ENCODE measurements around the gene SLC19A3. TPM values are rescaled to one million over a fixed set of nuclear protein-coding genes. Genes with fewer than 3 reads are reported as not detected.
"Not testable (repeated sequence)": the region's sequence is repeated elsewhere in the genome, so short reads cannot be mapped to it uniquely, and the experiment has no call there.

SLC19A3 gene
- polyA plus RNA-seq (2012; ENCODE audit: missing spikeins), result not detected

DNA sequence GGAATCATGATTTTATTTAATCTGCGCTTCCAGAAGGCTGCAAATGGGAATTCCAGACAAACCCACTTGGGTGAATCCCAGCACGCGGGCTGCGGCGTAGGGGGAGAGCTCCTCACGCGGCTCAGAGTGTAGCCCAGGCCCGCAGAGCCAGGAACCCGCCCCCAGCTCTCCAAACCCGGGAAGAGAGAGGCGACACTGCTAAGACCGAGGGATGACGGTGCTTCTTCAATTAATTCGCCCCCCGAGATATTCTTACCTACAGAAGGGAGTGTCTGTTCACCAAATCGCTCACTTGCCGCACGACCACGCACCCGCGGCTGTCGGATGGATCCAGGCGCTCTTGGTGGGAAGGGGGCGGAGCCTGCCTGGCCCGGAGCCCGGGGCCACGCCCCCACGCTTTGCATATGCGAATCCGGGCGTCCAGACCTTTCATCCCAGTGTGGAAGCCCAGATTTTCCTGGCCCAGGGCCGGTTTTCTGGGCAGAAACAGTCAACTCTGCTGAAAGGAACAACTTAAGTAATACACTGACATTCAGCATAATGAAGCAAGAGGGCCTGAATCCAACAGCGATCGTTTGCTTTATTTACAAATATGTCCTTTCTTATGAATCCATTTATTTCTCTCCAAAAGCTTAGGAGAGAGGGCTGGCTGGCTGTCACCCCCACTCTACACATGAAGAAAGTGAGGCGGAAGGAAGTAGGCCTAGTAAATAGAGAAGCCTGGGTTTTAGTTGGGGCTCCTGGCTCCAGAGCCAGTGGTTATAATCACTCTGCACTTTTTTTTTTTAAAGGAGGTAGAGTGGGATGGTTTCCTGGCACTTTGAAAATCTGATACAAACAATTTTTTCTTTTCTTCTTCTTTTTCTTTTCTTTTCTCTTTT lies at the start of gene SLC19A3:
TSS of gene SLC19A3 (minus strand) at position 342 of the 881 bp plus-strand sequence. CDS start 15,710 bp downstream, outside the sequence.
- no peak for DNase-seq (ENCODE audit: insufficient read length)
- no peak for FAIRE-seq
- TF ChIP-seq POLR2A (IDR thresholded peaks at IDR 0.05; ENCODE audit: low read depth, low read length) (no peak), POLR2AphosphoS5 (IDR thresholded peaks at IDR 0.05; ENCODE audit: low read depth, low read length) (no peak), TAF1 (IDR thresholded peaks at IDR 0.05; ENCODE audit: borderline replicate concordance, low read depth, low read length) (no peak)

DNA sequence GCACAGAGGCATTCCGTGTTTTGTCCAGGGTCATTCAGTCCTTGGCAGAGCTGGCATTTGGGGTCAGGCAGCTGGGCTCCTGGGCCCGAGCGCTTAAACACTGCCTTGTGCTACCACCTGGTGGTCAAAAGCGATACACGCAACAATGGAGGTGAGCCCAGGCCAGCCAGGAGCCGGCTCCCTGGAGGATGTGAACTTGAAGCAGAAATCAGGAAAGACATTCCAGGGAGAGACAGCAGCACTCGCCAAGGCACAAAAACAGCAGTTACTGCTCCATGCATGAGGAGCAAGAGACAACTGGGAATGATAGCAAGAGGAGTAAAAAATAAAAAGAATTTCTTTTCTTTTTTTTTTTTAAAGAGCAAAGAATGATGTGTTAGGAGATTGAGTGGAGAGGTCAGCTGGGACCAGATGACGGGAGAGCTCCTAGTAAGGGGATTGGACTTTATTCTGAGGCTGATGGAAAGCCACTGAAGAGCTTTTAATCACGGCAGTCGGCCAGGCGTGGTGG lies 48.6 kb upstream of the SLC19A3 start:
- FAIRE-seq (peak; percentile 88), DNase-seq (ENCODE audit: insufficient read length) (peak; percentile 62)
- TF ChIP-seq POLR2AphosphoS5 (IDR thresholded peaks at IDR 0.05; ENCODE audit: low read depth, low read length), result no peak
- TF ChIP-seq TAF1 (IDR thresholded peaks at IDR 0.05; ENCODE audit: borderline replicate concordance, low read depth, low read length), result no peak
- no peak for TF ChIP-seq POLR2A (IDR thresholded peaks at IDR 0.05; ENCODE audit: low read depth, low read length)

DNA sequence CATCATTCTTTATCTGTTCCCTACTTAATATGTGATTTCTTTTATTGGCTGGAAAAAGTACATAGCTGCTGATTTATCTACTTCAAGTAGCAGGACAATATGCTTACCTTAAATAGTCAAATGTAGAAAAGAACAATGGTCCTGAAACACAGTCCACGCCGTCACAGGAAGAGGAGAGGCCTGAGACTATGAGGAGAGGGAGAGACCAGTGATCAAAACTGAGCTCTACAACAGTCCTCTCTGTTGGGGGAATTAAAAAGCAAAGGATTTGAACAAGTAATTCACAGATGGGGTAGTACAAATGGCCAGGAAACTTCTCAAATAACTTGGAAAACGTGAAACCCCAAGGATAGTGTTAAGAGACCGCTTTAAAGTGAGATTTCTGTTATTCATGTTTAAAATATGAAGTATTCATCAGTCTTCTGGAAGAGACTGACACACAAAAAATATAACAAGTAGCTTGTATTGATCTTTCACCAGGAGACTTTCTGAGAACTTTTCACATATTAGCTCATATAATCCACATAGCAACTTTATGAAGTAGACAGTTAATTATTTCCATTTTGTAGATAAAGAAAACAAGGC lies 48.1 kb upstream of the SLC19A3 start:
- FAIRE-seq, result no peak
- DNase-seq (ENCODE audit: insufficient read length), result no peak
- TF ChIP-seq POLR2AphosphoS5 (IDR thresholded peaks at IDR 0.05; ENCODE audit: low read depth, low read length), result no peak
- TF ChIP-seq TAF1 (IDR thresholded peaks at IDR 0.05; ENCODE audit: borderline replicate concordance, low read depth, low read length), result no peak
- no peak for TF ChIP-seq POLR2A (IDR thresholded peaks at IDR 0.05; ENCODE audit: low read depth, low read length)

DNA sequence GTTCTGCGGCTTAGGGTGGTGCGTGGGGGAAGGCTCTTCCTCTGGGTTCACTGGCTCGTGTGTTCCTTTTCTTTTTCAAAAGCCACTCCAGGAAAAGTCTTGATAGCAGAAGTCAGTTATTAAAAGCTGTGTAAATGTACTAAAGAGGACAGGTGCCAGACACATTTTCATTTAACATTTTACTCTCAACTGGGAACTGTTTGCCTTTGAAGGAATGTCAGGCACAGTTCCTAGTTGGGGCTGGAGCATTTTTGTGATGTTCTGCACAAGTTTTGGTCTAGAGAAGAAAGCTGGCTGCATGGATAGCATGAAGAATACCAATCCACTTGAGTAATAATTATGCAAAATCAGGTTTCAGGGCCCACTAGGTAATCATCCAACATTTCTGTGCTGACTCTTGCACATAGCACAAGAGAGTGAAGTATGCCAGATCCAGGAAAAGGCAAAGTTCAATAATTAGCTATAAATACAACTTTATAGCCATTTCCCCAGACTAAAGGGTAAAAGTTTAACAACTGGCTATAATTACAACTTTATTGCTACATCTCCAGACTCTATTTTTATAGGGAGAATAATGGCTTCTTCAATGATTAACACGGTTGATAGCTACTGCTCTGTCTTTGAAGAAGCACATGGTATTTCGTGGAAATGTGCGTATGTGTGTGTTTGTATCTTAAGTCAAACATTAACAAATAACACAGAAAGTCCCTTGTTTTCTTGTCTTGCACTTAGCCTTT lies 44.1 kb upstream of the SLC19A3 start:
- FAIRE-seq (no peak), DNase-seq (ENCODE audit: insufficient read length) (no peak)
- TF ChIP-seq POLR2AphosphoS5 (IDR thresholded peaks at IDR 0.05; ENCODE audit: low read depth, low read length), result no peak
- no peak for TF ChIP-seq POLR2A (IDR thresholded peaks at IDR 0.05; ENCODE audit: low read depth, low read length)
- TF ChIP-seq TAF1 (IDR thresholded peaks at IDR 0.05; ENCODE audit: borderline replicate concordance, low read depth, low read length), result no peak

DNA sequence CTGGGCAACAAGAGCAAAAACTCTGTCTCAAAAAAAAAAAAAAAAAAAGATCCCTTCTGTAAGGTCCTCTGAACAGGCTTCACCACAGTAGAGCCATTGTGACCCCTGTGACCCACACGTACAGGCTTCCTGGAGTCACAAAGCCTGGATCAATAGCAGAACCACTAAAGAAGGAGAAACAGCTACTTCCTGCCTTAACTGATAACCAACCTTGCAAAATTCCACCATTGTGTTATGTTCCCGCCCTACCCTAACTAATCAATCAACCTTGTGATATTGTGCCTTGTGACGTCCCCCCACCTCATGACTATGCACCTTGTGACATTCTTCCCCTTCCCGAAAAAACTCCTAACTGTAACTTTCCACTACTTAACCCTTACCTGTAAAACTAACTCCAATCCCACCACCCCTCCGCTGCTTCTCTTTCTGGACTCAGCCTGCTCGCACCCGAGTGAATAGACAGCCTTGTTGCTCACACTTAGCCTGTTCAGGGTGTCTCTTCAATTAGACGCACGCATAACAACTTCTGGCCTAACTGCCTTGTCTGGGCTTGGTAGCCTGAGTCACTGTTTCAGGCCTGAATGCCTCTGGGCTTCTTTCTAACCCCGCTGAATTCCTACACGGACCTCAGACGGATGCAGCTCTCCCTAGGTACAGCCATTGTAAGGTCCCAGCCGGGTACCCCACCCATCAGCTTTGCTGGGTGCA lies 41.7 kb upstream of the SLC19A3 start:
- TF ChIP-seq POLR2A (IDR thresholded peaks at IDR 0.05; ENCODE audit: low read depth, low read length), result no peak
- no peak for TF ChIP-seq POLR2AphosphoS5 (IDR thresholded peaks at IDR 0.05; ENCODE audit: low read depth, low read length)
- TF ChIP-seq TAF1 (IDR thresholded peaks at IDR 0.05; ENCODE audit: borderline replicate concordance, low read depth, low read length), result no peak
- no peak for FAIRE-seq
- no peak for DNase-seq (ENCODE audit: insufficient read length)

DNA sequence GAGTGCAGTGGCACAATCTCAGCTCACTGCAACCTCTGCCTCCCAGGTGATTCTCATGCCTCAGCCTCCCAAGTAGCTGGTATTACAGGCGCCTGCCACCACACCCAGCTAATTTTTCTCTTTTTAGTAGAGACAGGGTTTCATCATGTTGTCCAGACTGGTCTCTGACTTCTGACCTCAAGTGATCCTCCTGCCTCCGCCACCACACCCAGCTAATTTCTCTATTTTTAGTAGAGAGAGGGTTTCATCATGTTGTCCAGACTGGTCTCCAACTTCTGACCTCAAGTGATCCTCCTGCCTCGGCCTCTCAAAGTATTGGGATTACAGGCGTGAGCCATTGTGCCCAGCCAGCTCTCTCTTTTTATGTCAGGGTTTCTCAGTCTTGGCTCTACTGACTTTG lies 38.4 kb upstream of the SLC19A3 start:
- FAIRE-seq; DNase-seq (ENCODE audit: insufficient read length): not testable (repeated sequence)

DNA sequence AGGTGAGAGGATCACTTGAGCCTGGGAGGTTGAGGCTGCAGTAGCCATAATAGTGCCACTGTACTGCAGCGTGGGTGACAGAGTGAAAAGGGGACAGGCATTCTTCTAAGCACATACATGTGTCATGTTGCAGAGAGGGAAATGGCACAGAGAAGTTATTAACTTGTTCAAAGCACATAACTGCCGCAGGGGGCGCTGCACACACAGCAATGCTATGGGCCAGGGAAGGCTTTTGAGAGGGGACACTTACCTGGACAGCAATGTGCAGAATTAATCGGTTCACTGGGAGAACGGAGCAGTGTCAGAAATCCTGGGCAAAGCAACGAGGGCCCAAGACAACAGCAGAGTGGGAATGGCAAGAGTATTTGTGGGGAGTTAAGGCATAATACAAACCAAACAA lies 30.3 kb upstream of the SLC19A3 start:
- TF ChIP-seq POLR2AphosphoS5 (IDR thresholded peaks at IDR 0.05; ENCODE audit: low read depth, low read length) (no peak), TAF1 (IDR thresholded peaks at IDR 0.05; ENCODE audit: borderline replicate concordance, low read depth, low read length) (no peak), POLR2A (IDR thresholded peaks at IDR 0.05; ENCODE audit: low read depth, low read length) (no peak)
- FAIRE-seq (no peak), DNase-seq (ENCODE audit: insufficient read length) (no peak)

DNA sequence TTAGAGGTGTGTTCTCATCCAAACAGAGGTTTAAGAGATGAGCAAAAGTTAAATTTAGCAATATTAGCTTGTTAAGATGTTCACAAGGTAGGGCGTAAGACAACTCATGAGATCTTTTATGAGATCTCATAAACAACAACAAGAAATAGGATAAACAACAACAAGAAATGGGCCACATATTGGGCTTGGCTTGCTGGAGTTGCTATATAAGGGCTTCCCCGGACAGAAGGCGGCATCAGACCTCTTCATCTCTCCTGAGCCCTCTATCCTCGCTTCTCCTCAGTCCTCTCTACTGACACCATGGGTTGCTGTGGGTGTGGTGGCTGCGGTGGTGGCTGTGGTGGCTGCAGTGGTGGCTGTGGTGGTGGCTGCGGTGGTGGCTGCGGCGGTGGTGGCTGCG lies 27.8 kb upstream of the SLC19A3 start, which contains the start of gene SCYGR8:
TSS of gene SCYGR8 (plus strand) at position 301 of the 400 bp plus-strand sequence. CDS start at position 301, 0 bp downstream.
- TF ChIP-seq POLR2A (IDR thresholded peaks at IDR 0.05; ENCODE audit: low read depth, low read length), result no peak
- no peak for TF ChIP-seq POLR2AphosphoS5 (IDR thresholded peaks at IDR 0.05; ENCODE audit: low read depth, low read length)
- TF ChIP-seq TAF1 (IDR thresholded peaks at IDR 0.05; ENCODE audit: borderline replicate concordance, low read depth, low read length), result no peak
- FAIRE-seq (no peak), DNase-seq (ENCODE audit: insufficient read length) (no peak)

DNA sequence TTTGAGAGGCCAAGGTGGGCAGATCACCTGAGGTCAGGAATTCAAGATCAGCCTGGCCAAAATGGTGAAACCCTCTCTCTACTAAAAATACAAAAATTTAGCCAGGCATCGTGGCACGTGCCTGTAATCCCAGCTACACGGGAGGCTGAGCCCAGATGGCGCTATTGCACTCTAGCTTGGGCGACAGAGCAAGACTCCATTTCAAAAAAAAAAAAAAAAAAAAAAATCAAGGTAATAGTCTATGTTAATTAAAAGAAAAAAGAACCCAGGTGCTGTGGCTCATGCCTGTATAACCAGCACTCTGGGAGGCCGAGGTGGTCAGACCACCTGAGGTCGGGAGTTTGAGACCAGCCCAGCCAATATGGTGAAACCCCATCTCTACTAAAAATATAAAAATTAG lies 22.9 kb upstream of the SLC19A3 start:
- not testable (repeated sequence) for FAIRE-seq; DNase-seq (ENCODE audit: insufficient read length)

DNA sequence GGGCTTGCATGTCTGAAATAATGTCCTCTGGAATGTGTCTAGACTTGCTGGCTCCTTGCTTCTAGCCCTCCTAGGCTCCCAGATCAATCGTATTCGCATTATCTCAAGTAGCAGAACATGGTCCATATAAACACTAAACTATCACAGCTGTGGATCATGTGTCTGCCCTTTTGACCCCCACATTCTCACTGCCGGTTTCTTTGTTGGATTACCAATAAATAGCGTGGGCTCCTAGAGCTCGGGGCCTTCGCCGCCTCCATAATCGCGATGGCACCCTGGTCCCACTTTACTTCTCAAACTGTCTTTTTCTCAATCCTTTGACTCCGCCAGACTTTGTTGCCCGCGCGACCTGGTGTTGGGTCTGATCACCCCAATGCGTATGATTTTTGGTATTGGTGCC lies 21.5 kb upstream of the SLC19A3 start:
- no peak for TF ChIP-seq POLR2A (IDR thresholded peaks at IDR 0.05; ENCODE audit: low read depth, low read length)
- TF ChIP-seq POLR2AphosphoS5 (IDR thresholded peaks at IDR 0.05; ENCODE audit: low read depth, low read length), result no peak
- no peak for TF ChIP-seq TAF1 (IDR thresholded peaks at IDR 0.05; ENCODE audit: borderline replicate concordance, low read depth, low read length)
- FAIRE-seq (peak; percentile 69), DNase-seq (ENCODE audit: insufficient read length) (no peak)

DNA sequence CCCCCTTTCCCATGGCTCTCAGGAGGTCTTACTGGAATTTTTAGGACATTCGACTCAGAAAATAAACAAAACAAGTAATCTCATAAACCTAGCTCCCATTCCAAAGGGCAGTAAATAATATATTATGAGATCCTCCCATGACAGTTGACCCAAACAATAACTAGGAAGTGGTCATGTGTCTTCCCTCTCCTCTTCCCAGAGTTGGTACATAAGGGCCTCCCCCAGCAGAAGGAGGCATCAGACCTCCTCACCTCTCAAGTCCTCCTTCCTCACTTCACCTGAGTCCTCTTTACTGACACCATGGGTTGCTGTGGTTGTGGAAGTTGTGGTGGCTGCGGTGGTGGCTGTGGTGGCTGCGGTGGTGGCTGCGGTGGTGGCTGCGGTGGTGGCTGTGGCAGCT lies 10.2 kb upstream of the SLC19A3 start, which contains the start of gene SCYGR7:
TSS of gene SCYGR7 (plus strand) at position 301 of the 400 bp plus-strand sequence. CDS start at position 301, 0 bp downstream.
- TF ChIP-seq POLR2AphosphoS5 (IDR thresholded peaks at IDR 0.05; ENCODE audit: low read depth, low read length), result no peak
- TF ChIP-seq POLR2A (IDR thresholded peaks at IDR 0.05; ENCODE audit: low read depth, low read length), result no peak
- no peak for TF ChIP-seq TAF1 (IDR thresholded peaks at IDR 0.05; ENCODE audit: borderline replicate concordance, low read depth, low read length)
- no peak for FAIRE-seq

More for the DNA sequence above, 10.2 kb upstream of the SLC19A3 start, which contains the start of gene SCYGR7:
- no peak for DNase-seq (ENCODE audit: insufficient read length)
